Ovary (tissue), 9 donors: Measurements from ENCODE around the gene RSRP1. TPM values are rescaled to one million over a fixed set of nuclear protein-coding genes. Genes with fewer than 3 reads are reported as not detected.

Experiments
- DNase-seq, 5 donors: peaks; one replicate each; pipeline ENCODE4 v3.0.0-alpha.2; 2019 to 2020
- H3K27ac ChIP-seq, 2 donors: fragments of 200-600 bp; one replicate each; pipeline versions ENCODE4 v1.5.1 to v1.8.0; 2019 to 2022
- H3K27me3 ChIP-seq: fragments of 200-600 bp; one replicate; pipeline ENCODE4 v1.8.0; 2022
- H3K36me3 ChIP-seq: fragments of 200-600 bp; sonication (generic); one replicate; pipeline ENCODE4 v1.5.1; 2019
- H3K4me1 ChIP-seq: one replicate; pipeline ENCODE4 v1.8.1; 2013; ENCODE audit warnings: mild to moderate bottlenecking, moderate library complexity; ENCODE audit not compliant: insufficient read depth
- H3K4me3 ChIP-seq: fragments of 200-600 bp; sonication (generic); one replicate; pipeline ENCODE4 v1.5.1; 2017
- H3K9me3 ChIP-seq, 2 donors: fragments of 200-600 bp in 1 of 2; sonication (generic) in 1 of 2; one replicate each; pipeline versions ENCODE4 v1.5.1 to v1.8.1; 2013 to 2019; ENCODE audit warnings: mild to moderate bottlenecking in 1 of 2, moderate library complexity in 1 of 2
- EP300 ChIP-seq: sonication (generic); formaldehyde crosslinking; IDR thresholded peaks from one replicate; pipeline ENCODE4 v1.6.1; 2017; ENCODE audit warnings: antibody characterized with exemption
- POLR2A ChIP-seq: fragments of 450-650 bp; IDR thresholded peaks from one replicate; pipeline ENCODE4 v1.6.1; 2017; ENCODE audit warnings: antibody characterized with exemption, mild to moderate bottlenecking, moderate library complexity
- WGBS, 3 donors: extraction: QIAGEN DNeasy Blood & Tissue Kit in 1 of 3; methylation state at CpG; one replicate each; pipeline versions ENCODE4 v1.1.5 to v1.1.7; 2013 to 2017; 5-methylcytosine and 5-hydroxymethylcytosine counted together
- intact Hi-C, 4 donors: fragments of 100-400 bp; cut with DNase I; formaldehyde crosslinking; loops; one replicate each; pipeline versions ENCODE4 v1.11.0 to v1.15.1; 2022 to 2023
- polyA plus RNA-seq, 2 donors: library from polyadenylated mRNA; stranded (reverse); fragments of 200-250 nt in 1 of 2; fragments of 350-450 nt in 1 of 2; fragmentation: Illumina TruSeq in 1 of 2; extraction: RNeasy Lipid Tissue Mini Kit (QIAGEN cat#74804) in 1 of 2; gene quantifications; one replicate each; pipeline ENCODE4 v1.2.3, GENCODE V29; 2013 to 2014
- total RNA-seq, 7 donors: library from RNA; depleted of rRNA in 2 of 7; stranded (reverse); fragments of >200 nt in 2 of 7; fragmentation: NEBNext Ultra II Directional in 3 of 7; extraction: Animal tissue kit (Norgen Biotek cat#: 25700) in 3 of 7; gene quantifications; one replicate each; pipeline versions ENCODE4 v1.1.0 to v1.2.4, GENCODE V29; 2016 to 2023
- TF ChIP-seq, protein P1 (sequence below), 3 donors: fragments of 450-650 bp in 2 of 3; fragments of 200-600 bp in 1 of 3; IDR thresholded peaks; one replicate each; pipeline versions ENCODE4 v1.5.1 to v1.8.0; 2016 to 2022; ENCODE audit warnings: antibody characterized with exemption in 3 of 3, mild to moderate bottlenecking in 1 of 3
- donor health status: DM: no; HTN: no; CAD: no; lungs with moderate emphysema.
- donor health status: DM: no; HTN: no; CAD: no.
- donor health status: Bipolar disorder and iron deficiency.
- donor health status: DM: yes; HTN: yes; CAD: no.
- donor health status: DM: no; HTN: no; CAD: no.
- donor health status: DM: yes; HTN: yes; CAD: no.

The RSRP1 gene
- total and polyA plus RNA-seq, 9 donors, result 52.1 to 138 (median 82.1) TPM

GRCh38 chr1:25220666-25221065 lies 26.6 kb downstream of the RSRP1 start:
- Histone ChIP-seq H3K27ac (no peak overlapping the region), H3K27me3 (no peaks in the 10 kb centered on the region), H3K4me3 (no peak overlapping the region), H3K36me3 (no peaks in the 10 kb centered on the region), H3K9me3 (no peaks in the 10 kb centered on the region), H3K4me1 (no peaks in the 10 kb centered on the region)
- DNase-seq, result no peak
- intact Hi-C loops, result no loop called here
- TF ChIP-seq, protein P1, sequence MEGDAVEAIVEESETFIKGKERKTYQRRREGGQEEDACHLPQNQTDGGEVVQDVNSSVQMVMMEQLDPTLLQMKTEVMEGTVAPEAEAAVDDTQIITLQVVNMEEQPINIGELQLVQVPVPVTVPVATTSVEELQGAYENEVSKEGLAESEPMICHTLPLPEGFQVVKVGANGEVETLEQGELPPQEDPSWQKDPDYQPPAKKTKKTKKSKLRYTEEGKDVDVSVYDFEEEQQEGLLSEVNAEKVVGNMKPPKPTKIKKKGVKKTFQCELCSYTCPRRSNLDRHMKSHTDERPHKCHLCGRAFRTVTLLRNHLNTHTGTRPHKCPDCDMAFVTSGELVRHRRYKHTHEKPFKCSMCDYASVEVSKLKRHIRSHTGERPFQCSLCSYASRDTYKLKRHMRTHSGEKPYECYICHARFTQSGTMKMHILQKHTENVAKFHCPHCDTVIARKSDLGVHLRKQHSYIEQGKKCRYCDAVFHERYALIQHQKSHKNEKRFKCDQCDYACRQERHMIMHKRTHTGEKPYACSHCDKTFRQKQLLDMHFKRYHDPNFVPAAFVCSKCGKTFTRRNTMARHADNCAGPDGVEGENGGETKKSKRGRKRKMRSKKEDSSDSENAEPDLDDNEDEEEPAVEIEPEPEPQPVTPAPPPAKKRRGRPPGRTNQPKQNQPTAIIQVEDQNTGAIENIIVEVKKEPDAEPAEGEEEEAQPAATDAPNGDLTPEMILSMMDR (IDR thresholded peaks at IDR 0.05), result no peak
- TF ChIP-seq EP300 (no peak), POLR2A (no peak)
- WGBS, 3 donors, result 72 to 78% (median 73%) methylated on average over 3 of the region's 3 CpGs

- Histone ChIP-seq H3K27me3 (no peaks in the 10 kb centered on the region), H3K36me3 (no peaks in the 10 kb centered on the region), H3K9me3 (no peaks in the 10 kb centered on the region), H3K4me3 (no peak overlapping the region), H3K4me1 (no peaks in the 10 kb centered on the region), H3K27ac (no peak overlapping the region)
- intact Hi-C loops, result no loop called here
- 90 to 95% (median 90%) methylated on average over 9 of the region's 9 CpGs for WGBS, 3 donors
- DNase-seq, result no peak
- TF ChIP-seq EP300 (no peak), POLR2A (no peak)
- TF ChIP-seq, protein P1 (IDR thresholded peaks at IDR 0.05), result no peak
Measured at GRCh38 chr1:25219661-25220251, 27.5 kb downstream of the RSRP1 start.

DNA sequence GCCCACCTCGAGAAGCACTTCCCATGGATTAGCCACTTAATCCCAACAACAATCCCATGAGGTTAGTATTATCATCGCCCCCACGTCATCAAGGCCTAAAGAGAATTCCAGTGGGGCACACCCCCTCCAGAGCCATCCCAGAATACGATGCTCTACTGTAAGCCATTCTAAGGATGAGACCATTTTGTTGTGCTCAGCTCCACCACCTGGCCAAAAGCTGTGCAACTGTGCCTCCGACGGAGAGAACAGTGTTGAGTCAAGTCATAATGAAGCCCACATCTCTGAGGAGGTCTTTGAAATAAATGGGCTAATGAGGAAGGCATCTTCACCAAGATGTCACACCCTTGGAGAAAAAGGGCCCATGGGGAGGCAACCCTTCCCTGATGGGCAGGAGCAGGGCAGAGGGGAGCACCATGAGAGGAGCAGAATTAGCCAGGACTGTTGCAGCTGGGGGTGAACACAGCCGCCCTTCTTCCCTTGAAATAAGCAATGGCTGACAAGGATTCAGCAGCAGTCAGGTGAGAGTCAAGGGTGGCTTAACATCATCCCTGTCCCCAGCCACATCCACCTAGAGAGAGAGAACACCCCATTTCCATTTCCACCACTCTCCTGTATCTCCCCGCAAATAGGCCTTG lies 29.5 kb downstream of the RSRP1 start:
- no peak for DNase-seq
- Histone ChIP-seq H3K4me3 (no peak overlapping the region), H3K27me3 (no peaks in the 10 kb centered on the region), H3K4me1 (no peaks in the 10 kb centered on the region), H3K9me3 (no peaks in the 10 kb centered on the region), H3K36me3 (no peaks in the 10 kb centered on the region), H3K27ac (no peak overlapping the region)
- 73 to 81% (median 74%) methylated on average over 8 of the region's 8 CpGs for WGBS, 3 donors
- intact Hi-C loops, result no loop called here
- no peak for TF ChIP-seq EP300
- TF ChIP-seq, protein P1 (IDR thresholded peaks at IDR 0.05), result no peak
- TF ChIP-seq POLR2A, result no peak

DNA sequence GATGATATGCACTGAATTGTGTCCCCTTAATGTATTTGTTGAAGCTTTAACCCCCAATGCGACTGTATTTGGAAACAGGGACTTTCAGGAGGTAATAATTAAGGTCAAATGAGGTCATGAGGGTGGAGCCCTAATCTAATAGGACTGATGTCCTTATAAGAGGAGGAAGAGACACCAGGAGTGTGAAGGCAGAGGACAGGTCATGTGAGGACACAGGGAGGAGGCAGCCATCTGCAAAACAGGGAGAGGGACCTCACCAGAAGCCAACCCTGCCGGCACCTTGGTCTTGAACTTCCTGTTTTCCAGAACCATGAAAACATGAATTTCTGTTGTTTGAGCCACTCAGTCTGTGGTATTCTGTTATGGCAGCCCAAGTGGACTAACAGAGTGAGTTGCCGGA lies 30.2 kb downstream of the RSRP1 start:
- Histone ChIP-seq H3K27me3 (no peaks in the 10 kb centered on the region), H3K36me3 (no peaks in the 10 kb centered on the region), H3K4me1 (no peaks in the 10 kb centered on the region), H3K27ac (no peak overlapping the region), H3K9me3 (no peaks in the 10 kb centered on the region), H3K4me3 (no peak overlapping the region)
- 85 to 96% (median 95%) methylated on average over 3 of the region's 3 CpGs for WGBS, 3 donors
- TF ChIP-seq EP300, result no peak
- TF ChIP-seq POLR2A, result no peak
- TF ChIP-seq, protein P1 (IDR thresholded peaks at IDR 0.05), result no peak
- intact Hi-C loops, result no loop called here
- no peak for DNase-seq
